ENCODE results near the gene EMSY.

Gene EMSY

GRCh38 chr11:76445121-76446084, 585 bp downstream of the EMSY start:
- Histone ChIP-seq H3K27ac (peak overlapping the region; percentile 89 to 96), H3K4me1 (peaks cover 0 to 22% (median 17%) of the 10 kb centered on the region in 4 donors), H3K4me3 (peak overlapping the region; percentile 80 to 99), H3K27me3 (no peaks in the 10 kb centered on the region), H3K9me3 (no peaks in the 10 kb centered on the region), H3K36me3 (peaks cover 0 to 12% (median 9%) of the 10 kb centered on the region in 3 donors)
- peak; percentile 79 to 84 for DNase-seq
- intact Hi-C loops (cut with DNase I; ENCODE audit: low total_unique reads) = loop anchor here (5.0 to 10.0 kb wide), 2 partner anchors 208 to 619 kb away; partner anchors contain the start of gene CAPN5
- TF ChIP-seq CTCF (IDR thresholded peaks at IDR 0.05) = no peak

- DNase-seq = no peak
- Histone ChIP-seq H3K9me3 (no peaks in the 10 kb centered on the region), H3K4me1 (peaks cover 0 to 18% (median 14%) of the 10 kb centered on the region in 4 donors), H3K4me3 (no peak overlapping the region), H3K27ac (no peak overlapping the region), H3K27me3 (no peaks in the 10 kb centered on the region), H3K36me3 (peaks cover 10 to 36% (median 17%) of the 10 kb centered on the region in 3 donors)
- intact Hi-C loops (cut with DNase I; ENCODE audit: low total_unique reads) = loop anchor here (5.0 to 10.0 kb wide), 2 partner anchors 211 to 616 kb away; partner anchors contain the start of gene CAPN5
- no peak for TF ChIP-seq CTCF (IDR thresholded peaks at IDR 0.05)
Observed at GRCh38 chr11:76448506-76448905, 3.7 kb downstream of the EMSY start.

GRCh38 chr11:76453248-76453647, 8.4 kb downstream of the EMSY start:
- peaks cover 17 to 36% (median 17%) of the 10 kb centered on the region in 3 donors for H3K36me3 ChIP-seq
- no peaks in the 10 kb centered on the region for H3K27me3 ChIP-seq
- no peaks in the 10 kb centered on the region for H3K9me3 ChIP-seq
- intact Hi-C loops (cut with DNase I; ENCODE audit: low total_unique reads) = no loop called here
- no peak overlapping the region for H3K4me3 ChIP-seq
- DNase-seq = no peak
- TF ChIP-seq CTCF (IDR thresholded peaks at IDR 0.05) = no peak
- H3K27ac ChIP-seq = no peak overlapping the region
- H3K4me1 ChIP-seq = no peaks in the 10 kb centered on the region

- no peak for TF ChIP-seq CTCF (IDR thresholded peaks at IDR 0.05)
- Histone ChIP-seq H3K4me3 (no peak overlapping the region), H3K4me1 (no peaks in the 10 kb centered on the region), H3K36me3 (peaks cover 11 to 48% (median 20%) of the 10 kb centered on the region in 3 donors), H3K27ac (no peak overlapping the region), H3K9me3 (no peaks in the 10 kb centered on the region), H3K27me3 (no peaks in the 10 kb centered on the region)
- no peak for DNase-seq
- intact Hi-C loops (cut with DNase I; ENCODE audit: low total_unique reads) = no loop called here
Observed at GRCh38 chr11:76455331-76455730, 10.5 kb downstream of the EMSY start.

- Histone ChIP-seq H3K4me3 (no peak overlapping the region), H3K27ac (no peak overlapping the region), H3K9me3 (no peaks in the 10 kb centered on the region), H3K36me3 (peaks cover 14 to 48% (median 25%) of the 10 kb centered on the region in 3 donors), H3K27me3 (no peaks in the 10 kb centered on the region), H3K4me1 (no peaks in the 10 kb centered on the region)
- intact Hi-C loops (cut with DNase I; ENCODE audit: low total_unique reads) = no loop called here
- no peak for TF ChIP-seq CTCF (IDR thresholded peaks at IDR 0.05)
- no peak for DNase-seq
Observed at GRCh38 chr11:76455931-76456330, 11.1 kb downstream of the EMSY start.
